Activated CD8-positive, alpha-beta T cell treated with anti-CD3 and anti-CD28 coated beads, Interleukin-2, amount 10 ng/mL, durations not matched to agents 7 days and 5 days (primary cell): ENCODE measurements around the gene CHID1. TPM values are rescaled to one million over a fixed set of nuclear protein-coding genes. Genes with fewer than 3 reads are reported as not detected.

Experiments used
- ATAC-seq: fragments of 150-1000 bp; cut with Tn5 transposase; one replicate; pipeline ENCODE4 v1.10.0; 2021; ENCODE audit warnings: moderate library complexity
- CTCF ChIA-PET: fragments of 350-600 bp; sonication (Branson Sonifier 250); formaldehyde crosslinking; loops from one replicate; lab custom pipeline; 2021; ENCODE audit warnings: antibody characterized with exemption; lab: Charles Lee
- POLR2A ChIA-PET: fragments of 350-600 bp; sonication (Branson Sonifier 250); formaldehyde crosslinking; loops from one replicate; lab custom pipeline; 2021; ENCODE audit warnings: antibody characterized with exemption; lab: Charles Lee
- DNase-seq: peaks from one replicate; pipeline ENCODE4 v3.0.0-alpha.2; 2020
- H3K27ac Mint-ChIP-seq: one replicate; pipeline ENCODE4 v1.8.0; 2021; ENCODE audit warnings: mild to moderate bottlenecking, mixed read lengths
- H3K27me3 Mint-ChIP-seq: one replicate; pipeline ENCODE4 v1.8.0; 2021; ENCODE audit warnings: low read depth, mixed read lengths
- H3K36me3 Mint-ChIP-seq: one replicate; pipeline ENCODE4 v1.8.0; 2021; ENCODE audit warnings: low read depth, mixed read lengths
- H3K4me1 Mint-ChIP-seq: one replicate; pipeline ENCODE4 v1.8.0; 2021; ENCODE audit warnings: low read depth, mixed read lengths
- H3K4me3 Mint-ChIP-seq: one replicate; pipeline ENCODE4 v1.8.0; 2021; ENCODE audit warnings: mild to moderate bottlenecking, mixed read lengths
- H3K9me3 Mint-ChIP-seq: one replicate; pipeline ENCODE4 v1.8.0; 2022; ENCODE audit warnings: mixed read lengths; ENCODE audit not compliant: insufficient read depth
- total RNA-seq, 2 experiments: library from RNA; stranded (reverse); gene quantifications; one replicate each; pipeline ENCODE4 v1.2.3, GENCODE V29; 2021

Gene CHID1
- total RNA-seq, 2 experiments from 2014 or later: 46.1 to 48.4 TPM

GRCh38 chr11:904380-904779 is 6.2 kb downstream of the CHID1 start:
- no peak for DNase-seq
- peaks cover 14% of the 10 kb centered on the region for H3K36me3 Mint-ChIP-seq

GRCh38 chr11:901452-902061 is 9.1 kb downstream of the CHID1 start:
- no peaks in the 10 kb centered on the region for H3K27me3 Mint-ChIP-seq
- ATAC-seq: no peak
- H3K36me3 Mint-ChIP-seq: peaks cover 17% of the 10 kb centered on the region
- H3K27ac Mint-ChIP-seq: no peak overlapping the region
- no peak for DNase-seq
- no peaks in the 10 kb centered on the region for H3K9me3 Mint-ChIP-seq
- no peak overlapping the region for H3K4me3 Mint-ChIP-seq
- ChIA-PET POLR2A (no interaction called here), CTCF (no interaction called here)
- H3K4me1 Mint-ChIP-seq: no peaks in the 10 kb centered on the region

More at GRCh38 chr11:904380-904779, 6.2 kb downstream of the CHID1 start:
- H3K4me3 Mint-ChIP-seq: no peak overlapping the region
- no peak overlapping the region for H3K27ac Mint-ChIP-seq
- CTCF ChIA-PET: no interaction called here
- POLR2A ChIA-PET: no interaction called here
- no peak for ATAC-seq
- H3K9me3 Mint-ChIP-seq: no peaks in the 10 kb centered on the region
- H3K4me1 Mint-ChIP-seq: peaks cover 6% of the 10 kb centered on the region
- H3K27me3 Mint-ChIP-seq: no peaks in the 10 kb centered on the region

- Mint-ChIP-seq H3K4me1 (no peaks in the 10 kb centered on the region), H3K27ac (no peak overlapping the region), H3K9me3 (no peaks in the 10 kb centered on the region), H3K4me3 (no peak overlapping the region), H3K36me3 (peaks cover 17% of the 10 kb centered on the region), H3K27me3 (no peaks in the 10 kb centered on the region)
- no peak for DNase-seq
- POLR2A ChIA-PET: no interaction called here
- CTCF ChIA-PET: no interaction called here
- ATAC-seq: no peak
Measured at GRCh38 chr11:900545-900944, 10.1 kb downstream of the CHID1 start.

DNA sequence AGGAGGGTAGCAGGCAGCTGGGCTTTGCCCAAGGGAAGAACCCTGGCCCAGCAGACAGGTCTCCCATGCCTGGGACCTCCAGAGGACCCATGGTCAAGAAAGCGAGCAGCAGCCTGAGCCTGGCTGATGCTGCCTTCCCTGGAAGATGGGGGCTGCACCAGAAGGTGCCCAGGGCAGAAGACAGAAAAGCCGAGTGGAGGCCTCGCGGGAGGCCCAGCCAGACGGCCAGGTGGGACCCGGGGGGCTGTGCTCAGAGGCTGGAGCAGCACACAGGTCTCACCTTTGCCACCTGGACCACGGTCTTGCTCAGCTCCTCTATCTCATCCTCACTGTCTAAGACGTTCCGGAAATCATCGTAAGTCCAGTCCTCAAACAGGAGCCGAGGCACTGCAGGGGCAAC is 10.9 kb downstream of the CHID1 start:
- ChIA-PET POLR2A (no interaction called here), CTCF (no interaction called here)
- H3K4me1 Mint-ChIP-seq: no peaks in the 10 kb centered on the region
- no peak overlapping the region for H3K4me3 Mint-ChIP-seq
- peaks cover 17% of the 10 kb centered on the region for H3K36me3 Mint-ChIP-seq
- H3K9me3 Mint-ChIP-seq: no peaks in the 10 kb centered on the region
- no peaks in the 10 kb centered on the region for H3K27me3 Mint-ChIP-seq
- DNase-seq (no peak), ATAC-seq (no peak)
- no peak overlapping the region for H3K27ac Mint-ChIP-seq

DNA sequence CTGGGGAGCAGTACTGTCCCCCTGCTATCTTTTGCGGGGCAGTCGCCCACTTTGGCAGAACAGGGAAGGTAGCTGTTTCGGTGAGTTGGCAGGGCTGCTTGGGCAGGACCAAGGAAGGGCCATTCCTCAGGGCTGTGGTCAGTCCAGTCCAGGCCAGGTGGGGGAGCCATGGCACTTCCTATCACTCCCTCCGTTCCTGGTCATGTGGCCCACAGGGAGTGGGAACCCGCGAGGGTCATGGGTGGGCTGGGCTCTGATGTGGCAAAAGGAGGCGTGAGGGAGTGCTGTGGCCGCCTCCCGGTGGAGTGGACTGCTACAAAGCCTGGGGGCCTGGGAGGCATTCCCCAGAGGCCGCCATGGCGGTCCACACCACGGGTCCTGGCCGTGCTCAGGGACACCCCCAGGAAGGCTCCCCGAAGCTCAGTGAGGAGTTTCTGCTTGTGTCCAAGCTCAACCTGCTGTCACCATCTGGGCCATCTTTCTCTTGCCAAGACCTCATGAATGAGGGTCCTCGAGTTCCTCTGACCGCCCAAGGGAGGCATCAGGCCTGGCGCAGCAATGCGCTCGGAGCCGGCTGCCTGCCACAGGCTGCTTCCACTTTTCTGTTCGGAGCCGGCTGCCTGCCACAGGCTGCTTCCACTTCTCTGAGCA is 11.9 kb downstream of the CHID1 start:
- CTCF ChIA-PET: interaction anchor here (0.6 to 1.8 kb wide), 2 partner anchors 51 to 309 kb away, joined by 3 to 7 read pairs; no protein-coding TSS in a partner anchor
- ATAC-seq (no peak), DNase-seq (no peak)
- Mint-ChIP-seq H3K36me3 (peaks cover 17% of the 10 kb centered on the region), H3K27me3 (no peaks in the 10 kb centered on the region), H3K4me3 (no peak overlapping the region), H3K4me1 (no peaks in the 10 kb centered on the region), H3K9me3 (no peaks in the 10 kb centered on the region), H3K27ac (no peak overlapping the region)
- POLR2A ChIA-PET: no interaction called here

- peaks cover 17% of the 10 kb centered on the region for H3K36me3 Mint-ChIP-seq
- no peaks in the 10 kb centered on the region for H3K9me3 Mint-ChIP-seq
- CTCF ChIA-PET: interaction anchor here (0.6 to 1.8 kb wide), 2 partner anchors 50 to 309 kb away, joined by 3 to 7 read pairs; no protein-coding TSS in a partner anchor
- H3K27ac Mint-ChIP-seq: no peak overlapping the region
- POLR2A ChIA-PET: no interaction called here
- DNase-seq (no peak), ATAC-seq (no peak)
- no peaks in the 10 kb centered on the region for H3K27me3 Mint-ChIP-seq
- no peak overlapping the region for H3K4me3 Mint-ChIP-seq
- H3K4me1 Mint-ChIP-seq: no peaks in the 10 kb centered on the region
Measured at GRCh38 chr11:898143-898511, 12.5 kb downstream of the CHID1 start.

DNA sequence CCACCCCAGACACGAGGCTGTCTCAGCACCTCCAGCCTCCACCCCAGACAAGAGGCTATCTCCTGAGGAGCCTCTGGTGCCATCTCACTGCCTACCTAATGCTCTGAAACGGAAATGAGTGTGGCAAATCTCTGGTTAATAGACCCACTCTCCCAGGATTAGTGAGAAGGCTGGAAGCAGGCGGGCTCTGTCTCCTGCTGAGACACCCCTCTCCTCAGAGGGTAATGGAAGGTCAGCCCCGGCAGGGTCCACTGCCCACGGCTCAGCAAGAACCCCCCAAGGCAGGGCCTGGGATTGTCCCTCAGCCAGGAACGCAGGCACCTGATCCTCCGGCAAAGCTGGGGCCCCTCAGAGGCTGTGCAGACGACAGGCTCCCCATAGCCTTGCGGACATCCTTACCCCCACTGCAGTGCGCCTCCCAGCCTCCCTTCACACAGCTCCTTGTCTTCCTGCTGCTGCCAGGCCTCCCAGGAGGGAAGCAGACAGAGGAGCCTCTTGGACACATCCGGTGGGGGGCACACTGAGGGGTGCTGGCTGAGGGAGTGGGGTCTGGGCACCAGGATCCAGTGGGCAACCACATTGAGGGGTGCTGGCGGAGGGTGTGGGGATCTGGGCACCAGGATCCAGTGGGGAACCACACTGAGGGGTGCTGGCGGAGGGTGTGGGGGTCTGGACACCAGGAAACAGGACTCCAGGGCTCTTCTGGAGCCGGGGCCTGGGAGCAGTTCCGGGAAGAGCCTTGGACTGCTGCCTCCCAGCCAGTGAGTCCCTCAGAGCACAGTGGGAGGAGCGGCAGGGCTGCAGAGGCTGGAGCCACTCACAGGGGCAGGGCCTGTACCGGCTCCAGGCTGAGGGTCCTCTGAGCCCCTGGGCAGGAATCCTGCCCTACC is 13.1 kb downstream of the CHID1 start:
- H3K27me3 Mint-ChIP-seq: no peaks in the 10 kb centered on the region
- H3K4me1 Mint-ChIP-seq: no peaks in the 10 kb centered on the region
- no peak overlapping the region for H3K27ac Mint-ChIP-seq
- H3K9me3 Mint-ChIP-seq: no peaks in the 10 kb centered on the region
- no peak overlapping the region for H3K4me3 Mint-ChIP-seq
- H3K36me3 Mint-ChIP-seq: peaks cover 11% of the 10 kb centered on the region
- POLR2A ChIA-PET: no interaction called here
- ATAC-seq: no peak
- DNase-seq: no peak
- CTCF ChIA-PET: interaction anchor here (1.8 kb wide), 1 partner anchor 50 kb away, joined by 7 read pairs; no protein-coding TSS in a partner anchor

DNA sequence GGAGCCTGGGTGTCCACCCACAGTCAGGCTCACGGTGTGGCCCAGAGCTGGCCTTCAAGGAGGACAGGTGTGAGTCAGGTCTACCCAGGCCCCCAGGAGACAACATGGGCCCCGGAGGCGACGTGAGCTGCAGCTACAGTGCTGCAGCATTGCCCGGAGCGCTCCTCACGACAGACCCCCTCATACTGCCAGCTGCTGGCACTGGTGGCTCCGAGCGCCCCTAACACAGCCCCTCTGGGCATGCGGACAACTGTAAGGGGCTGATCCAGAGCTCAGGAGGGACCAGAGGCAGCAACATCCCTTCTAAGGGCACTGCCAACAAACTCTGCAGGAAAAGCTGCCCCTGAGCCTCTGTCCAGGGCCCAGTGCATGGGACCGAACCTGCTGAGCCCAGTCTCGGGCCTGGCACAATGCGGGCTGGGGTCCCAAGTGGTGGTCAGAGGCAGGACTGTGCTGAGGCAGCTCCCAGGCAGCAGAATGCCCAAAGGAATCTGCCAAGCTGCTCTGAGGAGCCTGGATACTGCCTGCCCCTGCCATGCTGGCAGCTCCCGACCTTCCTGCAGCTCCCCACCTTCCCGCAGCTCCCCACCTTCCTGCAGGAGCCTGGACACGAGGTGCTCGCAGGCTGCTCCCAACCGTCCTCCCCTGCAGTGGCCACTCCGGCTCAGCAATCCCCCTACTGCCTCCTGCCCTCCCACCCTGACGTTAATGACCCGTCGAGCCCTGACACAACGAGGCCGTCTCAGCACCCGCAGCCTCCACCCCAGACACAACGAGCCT is 15.1 kb downstream of the CHID1 start:
- H3K4me1 Mint-ChIP-seq: peaks cover 3% of the 10 kb centered on the region
- DNase-seq (no peak), ATAC-seq (no peak)
- no peaks in the 10 kb centered on the region for H3K9me3 Mint-ChIP-seq
- CTCF ChIA-PET: no interaction called here
- H3K36me3 Mint-ChIP-seq: peaks cover 3% of the 10 kb centered on the region
- no peak overlapping the region for H3K27ac Mint-ChIP-seq
- no peaks in the 10 kb centered on the region for H3K27me3 Mint-ChIP-seq
- POLR2A ChIA-PET: interaction anchor here (1.1 kb wide), 1 partner anchor 34 kb away, joined by 3 read pairs; no protein-coding TSS in a partner anchor
- H3K4me3 Mint-ChIP-seq: no peak overlapping the region

DNA sequence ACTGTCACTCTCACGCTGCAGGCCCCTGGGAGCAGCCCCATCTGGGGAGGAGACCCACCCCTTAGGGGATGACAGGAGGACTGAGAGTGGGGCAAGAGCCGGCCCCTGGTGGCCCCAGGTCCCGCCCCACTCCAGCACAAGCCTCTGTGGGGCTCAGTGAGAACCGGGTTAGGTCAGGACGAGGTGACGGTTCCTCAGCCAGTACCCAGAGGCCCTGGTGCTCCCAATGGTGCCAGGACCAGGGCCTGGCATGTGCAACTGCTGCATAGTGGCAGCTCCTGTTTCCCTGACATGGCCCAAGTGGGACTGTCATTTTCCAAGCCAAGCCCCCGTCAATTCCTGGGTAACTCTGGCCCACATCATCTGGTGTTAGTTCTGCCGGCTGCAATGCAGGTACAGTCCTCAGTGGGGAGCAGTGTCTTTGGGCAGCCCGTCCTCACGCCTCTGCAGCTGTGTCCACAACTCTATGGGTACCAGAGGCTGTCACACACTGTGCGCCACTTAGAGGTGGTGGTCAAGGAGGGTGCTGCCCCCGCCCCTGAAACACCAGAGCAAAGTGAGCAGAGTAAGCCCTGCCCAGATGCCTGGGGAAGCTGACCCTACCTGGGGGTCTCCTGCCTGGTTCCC is 15.9 kb downstream of the CHID1 start:
- H3K27me3 Mint-ChIP-seq: no peaks in the 10 kb centered on the region
- H3K27ac Mint-ChIP-seq: no peak overlapping the region
- ChIA-PET CTCF (no interaction called here), POLR2A (interaction anchor here (1.1 kb wide), 1 partner anchor 34 kb away, joined by 3 read pairs; no protein-coding TSS in a partner anchor)
- DNase-seq: no peak
- ATAC-seq: no peak
- H3K4me3 Mint-ChIP-seq: no peak overlapping the region
- peaks cover 3% of the 10 kb centered on the region for H3K36me3 Mint-ChIP-seq
- peaks cover 3% of the 10 kb centered on the region for H3K4me1 Mint-ChIP-seq
- H3K9me3 Mint-ChIP-seq: no peaks in the 10 kb centered on the region

- DNase-seq (no peak), ATAC-seq (no peak)
- no peak overlapping the region for H3K4me3 Mint-ChIP-seq
- no peaks in the 10 kb centered on the region for H3K27me3 Mint-ChIP-seq
- CTCF ChIA-PET: no interaction called here
- H3K27ac Mint-ChIP-seq: no peak overlapping the region
- H3K4me1 Mint-ChIP-seq: peaks cover 3% of the 10 kb centered on the region
- H3K36me3 Mint-ChIP-seq: no peaks in the 10 kb centered on the region
- POLR2A ChIA-PET: no interaction called here
- no peaks in the 10 kb centered on the region for H3K9me3 Mint-ChIP-seq
Measured at GRCh38 chr11:893008-893654, 17.5 kb downstream of the CHID1 start.
